CD4-positive, alpha-beta T cell (primary cell): ENCODE data around the gene MRPL51. TPM values are rescaled to one million over a fixed set of nuclear protein-coding genes. Genes with fewer than 3 reads are reported as not detected.

Experiments
- ATAC-seq: fragments of 200-7000 bp; cut with Tn5 transposase; one replicate; pipeline ENCODE4 v1.10.0; 2022; ENCODE audit warnings: mild to moderate bottlenecking; ENCODE audit not compliant: poor library complexity
- CTCF ChIA-PET: fragments of 350-600 bp; sonication (Branson Sonifier 250); formaldehyde crosslinking; loops from one replicate; lab custom pipeline; 2021; ENCODE audit warnings: antibody characterized with exemption, inconsistent platforms; lab: Charles Lee
- POLR2A ChIA-PET: fragments of 350-600 bp; sonication (Branson Sonifier 250); formaldehyde crosslinking; loops from one replicate; lab custom pipeline; 2021; ENCODE audit warnings: antibody characterized with exemption, inconsistent platforms; lab: Charles Lee
- DNase-seq, 14 experiments: peaks; one replicate each; pipeline ENCODE4 v3.0.0-alpha.2; 2013 to 2020; ENCODE audit warnings: mixed read lengths in 2 of 14
- H3K27ac ChIP-seq, 2 donors: one replicate each; pipeline versions ENCODE4 v1.5.1 to v1.7.0; 2013; ENCODE audit warnings: low read length in 2 of 2, low read depth in 1 of 2, mild to moderate bottlenecking in 1 of 2
- H3K27me3 ChIP-seq, 2 experiments: 1 replicate in 1 of 2; 2 replicates in 1 of 2; pipeline versions ENCODE4 v1.6.1 to v1.7.0; 2013; ENCODE audit warnings: low read length in 2 of 2, control low read depth in 1 of 2, mild to moderate bottlenecking in 1 of 2, moderate library complexity in 1 of 2; ENCODE audit not compliant: insufficient read depth in 2 of 2, control insufficient read depth in 1 of 2
- H3K36me3 ChIP-seq: one replicate; pipeline ENCODE4 v1.6.1; 2013; ENCODE audit warnings: low read length, control low read depth; ENCODE audit not compliant: insufficient read depth
- H3K4me1 ChIP-seq: one replicate; pipeline ENCODE4 v1.6.1; 2013; ENCODE audit warnings: low read length, control low read depth; ENCODE audit not compliant: insufficient read depth
- H3K4me3 ChIP-seq: one replicate; pipeline ENCODE4 v1.5.1; 2013; ENCODE audit warnings: mild to moderate bottlenecking, low read length, moderate library complexity
- H3K9me3 ChIP-seq, 2 experiments: 1 replicate in 1 of 2; 2 replicates in 1 of 2; pipeline versions ENCODE4 v1.6.1 to v1.7.0; 2013; ENCODE audit warnings: low read length in 2 of 2, mild to moderate bottlenecking in 2 of 2, control low read depth in 1 of 2, moderate library complexity in 1 of 2; ENCODE audit not compliant: control insufficient read depth in 1 of 2, insufficient read depth in 1 of 2
- H3K27ac Mint-ChIP-seq: one replicate; pipeline ENCODE4 v1.8.0; 2020; ENCODE audit warnings: mixed read lengths
- H3K27me3 Mint-ChIP-seq: one replicate; pipeline ENCODE4 v1.8.0; 2021; ENCODE audit warnings: mixed read lengths
- H3K36me3 Mint-ChIP-seq: one replicate; pipeline ENCODE4 v1.8.0; 2021; ENCODE audit warnings: low read depth, mixed read lengths
- H3K4me1 Mint-ChIP-seq: one replicate; pipeline ENCODE4 v1.8.0; 2021; ENCODE audit warnings: low read depth, mixed read lengths
- H3K4me3 Mint-ChIP-seq: one replicate; pipeline ENCODE4 v1.8.0; 2020; ENCODE audit warnings: mild to moderate bottlenecking, mixed read lengths
- H3K9me3 Mint-ChIP-seq: one replicate; pipeline ENCODE4 v1.8.0; 2020; ENCODE audit warnings: mixed read lengths
- intact Hi-C, 2 experiments: fragments of 100-400 bp; cut with DNase I in 1 of 2; cut with micrococcal nuclease in 1 of 2; formaldehyde crosslinking; loops; one replicate each; pipeline versions ENCODE4 v1.15.1 to v1.9.0; 2023 to 2025; cut with DNase I, micrococcal nuclease
- total RNA-seq, 174 experiments: library from RNA in 2 of 174; stranded (reverse) in 2 of 174; gene quantifications; one replicate each; pipeline ENCODE4 v1.2.3 and lab custom pipeline; 2021 to 2026
- TF ChIP-seq, protein P1 (sequence below): fragments of 200-600 bp; IDR thresholded peaks from one replicate; pipeline ENCODE4 v1.8.0; 2022; ENCODE audit warnings: antibody characterized with exemption, mild to moderate bottlenecking

The MRPL51 gene
- total RNA-seq, 2 experiments from 2014 or later = 15.1 to 16.7 TPM

- TF ChIP-seq, protein P1, sequence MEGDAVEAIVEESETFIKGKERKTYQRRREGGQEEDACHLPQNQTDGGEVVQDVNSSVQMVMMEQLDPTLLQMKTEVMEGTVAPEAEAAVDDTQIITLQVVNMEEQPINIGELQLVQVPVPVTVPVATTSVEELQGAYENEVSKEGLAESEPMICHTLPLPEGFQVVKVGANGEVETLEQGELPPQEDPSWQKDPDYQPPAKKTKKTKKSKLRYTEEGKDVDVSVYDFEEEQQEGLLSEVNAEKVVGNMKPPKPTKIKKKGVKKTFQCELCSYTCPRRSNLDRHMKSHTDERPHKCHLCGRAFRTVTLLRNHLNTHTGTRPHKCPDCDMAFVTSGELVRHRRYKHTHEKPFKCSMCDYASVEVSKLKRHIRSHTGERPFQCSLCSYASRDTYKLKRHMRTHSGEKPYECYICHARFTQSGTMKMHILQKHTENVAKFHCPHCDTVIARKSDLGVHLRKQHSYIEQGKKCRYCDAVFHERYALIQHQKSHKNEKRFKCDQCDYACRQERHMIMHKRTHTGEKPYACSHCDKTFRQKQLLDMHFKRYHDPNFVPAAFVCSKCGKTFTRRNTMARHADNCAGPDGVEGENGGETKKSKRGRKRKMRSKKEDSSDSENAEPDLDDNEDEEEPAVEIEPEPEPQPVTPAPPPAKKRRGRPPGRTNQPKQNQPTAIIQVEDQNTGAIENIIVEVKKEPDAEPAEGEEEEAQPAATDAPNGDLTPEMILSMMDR = no peak
- ChIA-PET POLR2A (no interaction called here), CTCF (interaction anchor here (0.7 kb wide), 1 partner anchor 107 kb away, joined by 3 read pairs; no protein-coding TSS in a partner anchor)
- Mint-ChIP-seq H3K27ac (peak overlapping the region; percentile 15), H3K9me3 (no peaks in the 10 kb centered on the region), H3K36me3 (peaks cover 87% of the 10 kb centered on the region), H3K4me3 (peak overlapping the region; percentile 16), H3K27me3 (no peaks in the 10 kb centered on the region), H3K4me1 (peaks cover 33% of the 10 kb centered on the region)
- H3K27me3 ChIP-seq = no peaks in the 10 kb centered on the region
- H3K4me3 ChIP-seq = no peak overlapping the region
- DNase-seq = no peak
- H3K9me3 ChIP-seq = no peaks in the 10 kb centered on the region
- ATAC-seq = no peak
- peaks cover 33% of the 10 kb centered on the region for H3K4me1 ChIP-seq
- intact Hi-C loops = no loop called here
- peaks cover 58% of the 10 kb centered on the region for H3K36me3 ChIP-seq
- no peak overlapping the region for H3K27ac ChIP-seq
These were observed 37.7 kb upstream of the MRPL51 start for GRCh38 chr12:6530576-6531260.

DNA sequence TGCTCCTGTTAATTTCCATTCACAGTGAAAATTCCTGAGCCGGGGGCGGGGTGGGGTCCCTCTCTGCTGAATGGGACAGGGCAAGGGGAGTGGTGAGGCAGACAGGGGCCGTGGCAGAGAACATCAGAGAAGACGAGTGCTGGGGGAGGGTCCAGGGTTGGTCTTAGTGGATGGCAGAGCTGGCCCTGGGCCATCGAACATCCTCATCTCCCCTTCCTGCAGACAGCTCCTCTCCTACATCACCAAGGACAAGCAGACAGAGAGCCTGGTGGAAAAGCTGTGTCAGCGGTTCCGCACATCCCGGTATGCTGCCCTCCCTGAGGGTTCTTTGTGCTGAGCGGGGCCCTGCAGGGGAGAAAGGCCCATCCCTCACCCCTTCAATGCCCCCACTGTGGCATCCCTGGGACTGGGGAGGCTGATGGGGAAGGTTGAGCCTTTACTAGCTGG lies 36.3 kb upstream of the MRPL51 start:
- no peak overlapping the region for H3K27ac Mint-ChIP-seq

GRCh38 chr12:6528539-6529235 lies 35.6 kb upstream of the MRPL51 start:
- H3K27me3 ChIP-seq = no peaks in the 10 kb centered on the region
- H3K27ac Mint-ChIP-seq = no peak overlapping the region
- H3K4me3 ChIP-seq = no peak overlapping the region
- no peaks in the 10 kb centered on the region for H3K9me3 ChIP-seq
- H3K9me3 Mint-ChIP-seq = no peaks in the 10 kb centered on the region
- DNase-seq (no peak), ATAC-seq (no peak)
- CTCF ChIA-PET = no interaction called here
- no peak overlapping the region for H3K27ac ChIP-seq
- no peaks in the 10 kb centered on the region for H3K27me3 Mint-ChIP-seq
- no peak overlapping the region for H3K4me3 Mint-ChIP-seq
- peaks cover 75% of the 10 kb centered on the region for H3K36me3 ChIP-seq
- TF ChIP-seq, protein P1 = no peak
- H3K4me1 Mint-ChIP-seq = peaks cover 18% of the 10 kb centered on the region
- peaks cover 87% of the 10 kb centered on the region for H3K36me3 Mint-ChIP-seq
- peaks cover 20% of the 10 kb centered on the region for H3K4me1 ChIP-seq
- POLR2A ChIA-PET = no interaction called here
- intact Hi-C loops = no loop called here

More for the DNA sequence above, 36.3 kb upstream of the MRPL51 start:
- ChIA-PET CTCF (no interaction called here), POLR2A (no interaction called here)
- H3K36me3 ChIP-seq = peaks cover 69% of the 10 kb centered on the region
- no peak for ATAC-seq
- intact Hi-C loops = no loop called here
- TF ChIP-seq, protein P1 = no peak
- no peaks in the 10 kb centered on the region for H3K9me3 Mint-ChIP-seq
- H3K36me3 Mint-ChIP-seq = peaks cover 85% of the 10 kb centered on the region
- H3K4me3 ChIP-seq = no peak overlapping the region
- no peak overlapping the region for H3K4me3 Mint-ChIP-seq
- H3K4me1 Mint-ChIP-seq = peaks cover 23% of the 10 kb centered on the region
- no peak for DNase-seq
- H3K27ac ChIP-seq = no peak overlapping the region
- H3K4me1 ChIP-seq = peaks cover 26% of the 10 kb centered on the region
- no peaks in the 10 kb centered on the region for H3K27me3 Mint-ChIP-seq
- H3K9me3 ChIP-seq = no peaks in the 10 kb centered on the region
- H3K27me3 ChIP-seq = no peaks in the 10 kb centered on the region
